HG03354 (cell line): ENCODE measurements around the gene MYH8.

Experiments
- ATAC-seq: cut with Tn5 transposase; IDR thresholded peaks from one replicate; pipeline ENCODE4 v1.9.1; 2021; ENCODE audit warnings: mild to moderate bottlenecking; ENCODE audit not compliant: unreplicated experiment, poor library complexity, severe bottlenecking

The MYH8 gene

GRCh38 chr17:10421900-10422542 is at the start of gene MYH8:
Gene MYH8 (minus strand): TSS chr17:10421950. CDS start chr17:10420227, 1,723 bp downstream.
- no peak for ATAC-seq

- ATAC-seq: no peak
These were observed 47.7 kb upstream of the MYH8 start, which contains the start of gene MYH4 for GRCh38 chr17:10469459-10469858. Gene MYH4 (minus strand): TSS chr17:10469559. CDS start chr17:10466745, 2,814 bp downstream.

- no peak for ATAC-seq
These were observed 41.7 kb upstream of the MYH8 start for GRCh38 chr17:10463402-10463801.

- no peak for ATAC-seq
These were observed 38.3 kb upstream of the MYH8 start for GRCh38 chr17:10460062-10460461.

GRCh38 chr17:10458701-10459100 is 37.0 kb upstream of the MYH8 start:
- no peak for ATAC-seq

- ATAC-seq: no peak
These were observed 36.2 kb upstream of the MYH8 start for GRCh38 chr17:10457952-10458351.

- no peak for ATAC-seq
These were observed 25.5 kb upstream of the MYH8 start for GRCh38 chr17:10447026-10447931.

- no peak for ATAC-seq
These were observed 18.1 kb upstream of the MYH8 start for GRCh38 chr17:10439816-10440215.

- no peak for ATAC-seq
These were observed 13.3 kb upstream of the MYH8 start for GRCh38 chr17:10435096-10435495.

- no peak for ATAC-seq
These were observed 7.8 kb upstream of the MYH8 start for GRCh38 chr17:10429421-10430045.

GRCh38 chr17:10428781-10429180 is 7.0 kb upstream of the MYH8 start:
- no peak for ATAC-seq

GRCh38 chr17:10421211-10421610 is 539 bp downstream of the MYH8 start:
- no peak for ATAC-seq

GRCh38 chr17:10420811-10421210 is 939 bp downstream of the MYH8 start:
- no peak for ATAC-seq

- no peak for ATAC-seq
These were observed 4.3 kb downstream of the MYH8 start for GRCh38 chr17:10417431-10417830.

GRCh38 chr17:10415161-10415560 is 6.6 kb downstream of the MYH8 start:
- no peak for ATAC-seq

GRCh38 chr17:10403589-10403988 is 18.2 kb downstream of the MYH8 start:
- ATAC-seq: no peak

GRCh38 chr17:10398352-10398751 is 23.4 kb downstream of the MYH8 start:
- no peak for ATAC-seq

- ATAC-seq: no peak
These were observed 25.1 kb downstream of the MYH8 start for GRCh38 chr17:10396524-10397163.

- ATAC-seq: peak; percentile 87
These were observed 27.4 kb downstream of the MYH8 start for GRCh38 chr17:10394201-10394887.

- ATAC-seq: no peak
These were observed 28.9 kb downstream of the MYH8 start for GRCh38 chr17:10392880-10393279.
